LNCaP clone FGC (cell line): ENCODE data around the gene PLEKHO1.

Experiments used
- DNase-seq: peaks from one replicate; pipeline ENCODE4 v3.0.0-alpha.2; 2011; ENCODE audit warnings: low read depth
- H3K4me3 ChIP-seq: 2 replicates; pipeline ENCODE4 v1.5.1; 2011; ENCODE audit warnings: mild to moderate bottlenecking, low read depth, low read length, control low read depth
- CTCF ChIP-seq: IDR thresholded peaks from 2 replicates; pipeline ENCODE4 v1.5.1; 2012; ENCODE audit warnings: mild to moderate bottlenecking; ENCODE audit not compliant: control insufficient read depth, insufficient read depth; ENCODE audit errors: extremely low read depth

The PLEKHO1 gene

GRCh38 chr1:150173141-150173585 lies 23.4 kb downstream of the PLEKHO1 start:
- no peak for DNase-seq
- TF ChIP-seq CTCF, result no peak
- no peak overlapping the region for H3K4me3 ChIP-seq

GRCh38 chr1:150176593-150176992 lies 26.9 kb downstream of the PLEKHO1 start:
- DNase-seq, result no peak
- H3K4me3 ChIP-seq, result no peak overlapping the region
- TF ChIP-seq CTCF, result no peak

- no peak for DNase-seq
- H3K4me3 ChIP-seq, result no peak overlapping the region
- no peak for TF ChIP-seq CTCF
These were observed 28.8 kb downstream of the PLEKHO1 start for GRCh38 chr1:150178548-150178947.

GRCh38 chr1:150179867-150180266 lies 30.2 kb downstream of the PLEKHO1 start:
- no peak for TF ChIP-seq CTCF
- no peak for DNase-seq
- no peak overlapping the region for H3K4me3 ChIP-seq

- DNase-seq, result no peak
- H3K4me3 ChIP-seq, result no peak overlapping the region
- TF ChIP-seq CTCF, result no peak
These were observed 30.8 kb downstream of the PLEKHO1 start for GRCh38 chr1:150180474-150180873.

GRCh38 chr1:150182247-150182646 lies 32.5 kb downstream of the PLEKHO1 start:
- H3K4me3 ChIP-seq, result no peak overlapping the region
- no peak for DNase-seq
- no peak for TF ChIP-seq CTCF

GRCh38 chr1:150183061-150183460 lies 33.3 kb downstream of the PLEKHO1 start:
- no peak for TF ChIP-seq CTCF
- no peak overlapping the region for H3K4me3 ChIP-seq
- DNase-seq, result no peak
